CD4-positive, alpha-beta T cell treated with Interleukin-1 beta for 1 hour (primary cell): ENCODE data around the gene FOXA2.

Source experiments
- DNase-seq, 2 donors: peaks; one replicate each; pipeline ENCODE4 v3.0.0-alpha.2; 2020 to 2022

The FOXA2 gene

GRCh38 chr20:22583773-22584521 lies 425 bp downstream of the FOXA2 start:
- DNase-seq: no peak

GRCh38 chr20:22582964-22583772 lies 1.2 kb downstream of the FOXA2 start:
- DNase-seq: no peak

- no peak for DNase-seq
Observed at GRCh38 chr20:22582386-22582963, 1.9 kb downstream of the FOXA2 start.

GRCh38 chr20:22581437-22582385 lies 2.7 kb downstream of the FOXA2 start:
- DNase-seq: no peak

GRCh38 chr20:22579711-22580697 lies 4.4 kb downstream of the FOXA2 start:
- no peak for DNase-seq

GRCh38 chr20:22579119-22579427 lies 5.3 kb downstream of the FOXA2 start:
- DNase-seq: no peak

- DNase-seq: no peak
Observed at GRCh38 chr20:22578221-22579118, 5.9 kb downstream of the FOXA2 start.

- DNase-seq: no peak
Observed at GRCh38 chr20:22577515-22578220, 6.7 kb downstream of the FOXA2 start.

GRCh38 chr20:22576733-22577514 lies 7.4 kb downstream of the FOXA2 start:
- no peak for DNase-seq

- DNase-seq: no peak
Observed at GRCh38 chr20:22576273-22576672, 8.1 kb downstream of the FOXA2 start.

- no peak for DNase-seq
Observed at GRCh38 chr20:22575737-22576136, 8.6 kb downstream of the FOXA2 start.

GRCh38 chr20:22575087-22575721 lies 9.2 kb downstream of the FOXA2 start:
- no peak for DNase-seq

GRCh38 chr20:22574545-22575086 lies 9.8 kb downstream of the FOXA2 start:
- DNase-seq: no peak

GRCh38 chr20:22572491-22572890 lies 11.9 kb downstream of the FOXA2 start:
- no peak for DNase-seq

- DNase-seq: no peak
Observed at GRCh38 chr20:22572023-22572422, 12.3 kb downstream of the FOXA2 start.

- no peak for DNase-seq
Observed at GRCh38 chr20:22569353-22569752, 15.0 kb downstream of the FOXA2 start.

- no peak for DNase-seq
Observed at GRCh38 chr20:22568872-22569344, 15.5 kb downstream of the FOXA2 start.
